SHP77 (cell line): ENCODE results near the gene G6PD.
"Not testable (repeated sequence)": the region's sequence is repeated elsewhere in the genome, so short reads cannot be mapped to it uniquely, and the experiment has no call there.

Experiments
- DNase-seq, 2 experiments: peaks; one replicate each; lab custom pipeline; 2025; lab: John Stamatoyannopoulos, UW

The G6PD gene

DNA sequence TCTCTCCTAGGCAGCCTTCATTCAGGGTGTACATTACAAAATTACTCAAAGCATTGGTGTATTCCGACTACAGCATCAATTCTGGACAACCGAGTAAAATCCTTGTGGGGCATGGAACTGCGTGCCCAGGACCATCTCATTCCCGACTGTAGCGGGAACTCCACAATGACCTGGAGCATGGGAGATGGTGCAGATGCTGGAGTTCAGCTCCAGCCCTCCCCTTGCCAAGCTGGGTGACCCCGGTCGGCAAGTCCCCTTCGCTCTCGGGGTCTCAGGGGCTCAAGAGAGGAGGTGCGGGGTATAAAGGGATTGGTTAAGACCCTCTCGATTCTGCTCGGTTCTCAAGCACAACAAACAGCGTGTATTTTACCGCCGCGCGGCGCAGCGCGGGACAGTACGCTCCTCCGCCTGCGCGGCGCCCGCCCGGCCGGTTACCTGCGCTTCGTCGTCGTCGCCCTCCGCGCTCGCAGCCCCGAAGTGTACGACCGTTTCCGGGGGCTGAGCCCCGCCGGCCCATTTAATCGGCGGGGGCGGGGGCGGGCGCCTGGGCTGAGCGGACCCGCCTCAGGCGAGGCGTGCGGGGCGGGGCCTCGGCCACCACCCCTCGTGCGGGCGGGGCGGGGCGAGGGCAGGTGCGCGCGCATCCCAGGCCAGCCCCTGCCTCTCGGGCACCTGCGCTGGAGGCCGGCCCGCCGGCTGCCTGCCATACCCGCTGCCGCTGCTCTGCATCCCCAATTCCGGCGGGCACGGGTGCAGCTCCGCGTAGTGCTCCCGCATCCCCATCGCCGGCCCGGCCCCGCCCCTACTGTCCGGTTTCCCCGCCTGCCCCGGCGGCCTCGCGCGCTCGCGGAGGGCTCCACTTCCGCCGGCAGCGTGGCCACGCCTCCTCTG lies at the start of gene G6PD:
TSS of gene G6PD (minus strand) at position 493 of the 891 bp plus-strand sequence. CDS start 691 bp downstream, outside the sequence.
- DNase-seq, result peak; percentile 41 to 64

DNA sequence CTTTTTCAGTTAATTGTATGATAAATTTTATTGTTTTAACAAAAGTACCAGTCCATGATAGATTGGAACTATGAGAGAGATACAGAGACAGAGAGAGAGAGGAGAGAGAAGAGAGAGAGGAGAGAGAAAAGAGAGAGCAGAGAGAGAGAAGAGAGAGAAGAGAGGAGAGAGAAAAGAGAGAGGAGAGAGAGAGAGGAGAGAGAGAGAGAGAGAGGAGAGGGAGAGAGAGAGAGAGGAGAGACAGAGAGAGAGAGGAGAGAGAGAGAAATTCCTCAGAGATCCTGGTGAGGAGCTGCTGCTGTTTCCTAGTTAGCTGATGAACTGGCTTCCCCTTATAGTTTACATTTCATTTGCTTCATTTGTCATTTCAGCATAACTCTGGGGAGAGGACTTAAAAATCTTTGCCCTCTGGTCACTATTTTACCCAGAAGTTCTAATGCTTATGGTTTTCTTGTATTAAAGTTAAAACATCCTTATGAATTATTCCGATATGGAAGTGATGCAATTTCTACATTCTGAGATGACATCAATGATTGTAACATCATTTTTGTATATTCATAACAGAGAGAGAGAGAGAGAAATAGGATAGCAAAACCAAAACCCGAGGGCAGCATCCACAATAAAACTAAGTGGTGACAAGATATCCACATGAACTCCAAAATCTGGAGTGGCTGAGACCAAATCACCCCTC lies 49.1 kb upstream of the G6PD start:
- DNase-seq, result no peak

DNA sequence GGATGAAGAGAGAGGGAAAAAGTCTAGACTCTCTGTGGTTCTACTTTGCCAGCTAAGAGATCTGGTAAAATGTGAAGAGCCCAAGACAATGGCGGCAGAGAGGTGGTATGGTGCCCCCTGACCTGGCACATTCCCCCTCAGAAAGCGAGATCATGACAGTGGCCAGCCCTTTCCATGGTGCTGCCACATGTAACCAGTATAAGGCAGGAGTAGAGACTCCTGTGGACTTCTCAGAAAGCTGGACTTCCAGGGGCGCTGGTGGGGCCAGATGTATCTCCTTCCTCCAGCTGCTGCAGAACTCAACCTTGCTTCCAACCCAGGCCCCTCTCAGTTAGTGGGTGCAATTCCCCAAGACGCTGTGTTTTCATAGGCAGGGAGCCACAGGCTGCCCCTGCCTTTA lies 47.8 kb upstream of the G6PD start:
- no peak for DNase-seq

DNA sequence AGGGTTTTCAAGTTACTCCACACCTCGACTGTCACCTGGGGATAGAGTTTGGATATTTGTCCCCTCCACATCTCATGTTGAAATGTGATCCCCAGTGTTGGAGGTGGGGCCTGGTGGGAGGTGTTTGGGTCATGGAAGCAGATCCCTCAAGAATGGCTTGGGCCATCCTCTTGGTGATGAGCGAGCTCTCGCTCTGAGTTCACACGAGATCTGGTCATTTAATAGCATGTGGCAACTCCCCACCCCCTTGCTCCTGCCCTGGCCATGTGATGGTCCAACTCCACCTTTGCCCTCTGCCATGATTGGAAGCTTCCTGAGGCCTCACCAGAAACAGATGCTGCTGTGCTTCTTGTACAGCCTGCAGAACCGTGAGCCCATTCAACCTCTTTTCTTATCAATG lies 46.6 kb upstream of the G6PD start:
- DNase-seq, result no peak

DNA sequence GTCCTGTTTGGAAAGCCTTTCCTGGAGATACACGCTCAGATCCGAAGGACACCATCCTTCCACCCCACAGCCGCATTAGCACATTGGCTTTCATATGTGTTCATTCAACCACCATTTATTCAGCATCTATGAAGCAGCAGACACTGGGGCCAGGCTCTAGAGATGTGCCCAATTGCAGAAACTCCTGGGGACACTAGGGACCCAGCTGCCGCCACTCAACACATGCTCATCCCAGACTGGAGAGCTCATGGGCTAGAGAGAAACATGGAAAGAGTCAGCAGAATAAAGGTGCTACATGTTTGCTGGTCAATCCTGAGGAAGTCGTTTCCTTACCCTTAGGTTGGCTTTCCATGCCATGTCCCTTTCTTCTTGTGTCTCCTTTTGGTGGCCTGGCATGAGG lies 45.9 kb upstream of the G6PD start:
- no peak for DNase-seq

DNA sequence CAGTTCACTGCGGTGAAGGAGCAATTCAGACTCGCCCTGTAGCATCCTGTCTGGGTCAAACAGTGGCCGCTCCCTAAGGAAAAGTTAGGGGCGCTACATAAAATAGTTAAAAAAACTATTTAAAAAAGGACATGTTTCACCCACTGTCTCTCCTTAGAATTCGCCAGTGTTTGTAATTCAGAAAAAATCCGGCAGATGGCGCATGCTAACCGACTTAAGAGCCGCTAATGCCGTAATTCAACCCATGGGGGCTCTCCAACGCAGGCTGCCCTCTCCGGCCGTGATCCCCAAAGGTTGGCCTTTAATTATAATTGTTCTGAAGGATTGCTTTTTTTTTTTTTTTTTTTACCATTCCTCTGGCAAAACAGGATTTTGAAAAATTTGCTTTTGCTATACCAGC lies 43.8 kb upstream of the G6PD start:
- DNase-seq, result not testable (repeated sequence)

DNA sequence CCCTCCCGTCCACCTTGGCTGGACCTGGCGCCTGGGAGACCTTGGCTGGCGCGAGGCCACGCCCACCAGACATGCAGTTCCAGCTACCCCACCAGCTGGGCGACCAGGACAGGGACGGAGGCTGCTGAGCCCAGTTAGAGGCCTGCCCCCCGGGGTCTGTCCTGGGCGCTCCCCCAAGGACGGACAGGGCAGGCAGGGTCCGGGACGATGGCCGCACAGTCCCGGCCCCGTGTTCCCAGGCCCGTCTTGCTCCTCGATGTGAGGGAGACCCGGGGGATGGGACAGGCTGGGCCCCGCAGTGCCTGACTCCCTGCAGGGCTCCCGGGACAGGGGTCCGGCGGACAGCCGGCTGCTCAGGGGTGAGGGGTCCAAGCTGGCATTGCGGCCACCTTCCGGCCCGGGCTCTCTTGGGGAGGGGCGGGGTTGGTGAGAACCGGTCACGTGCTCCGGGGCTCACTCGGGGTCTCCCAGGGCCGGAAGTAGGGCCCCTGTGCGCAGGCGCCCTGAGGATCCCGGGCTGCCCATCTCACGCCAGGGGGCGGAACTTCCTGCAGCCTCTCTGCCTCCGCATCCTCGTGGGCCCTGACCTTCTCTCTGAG lies 38.0 kb upstream of the G6PD start, which contains the start of gene CTAG1A:
TSS of gene CTAG1A (plus strand) at position 549 of the 599 bp plus-strand sequence. CDS start 74 bp downstream, outside the sequence.
- not testable (repeated sequence) for DNase-seq

DNA sequence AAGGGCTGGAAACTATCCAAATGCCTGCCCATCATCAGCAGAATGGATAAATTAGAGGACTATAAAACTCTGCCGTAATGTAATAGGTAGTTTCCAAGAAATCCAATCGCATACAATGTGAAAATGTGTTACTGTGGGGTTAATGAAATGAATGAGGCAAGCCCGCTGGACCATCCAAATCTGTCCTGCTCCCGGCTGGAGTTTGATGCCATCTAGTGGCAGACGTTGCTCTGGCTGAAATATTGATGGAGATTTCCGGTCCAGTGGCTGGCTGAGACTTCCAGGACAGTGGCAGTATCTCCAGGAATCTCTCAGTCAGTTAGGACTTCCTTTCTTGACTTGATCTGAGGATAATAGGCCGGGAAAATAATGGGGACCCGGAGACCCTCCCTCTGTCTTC lies 36.3 kb upstream of the G6PD start:
- DNase-seq, result not testable (repeated sequence)

DNA sequence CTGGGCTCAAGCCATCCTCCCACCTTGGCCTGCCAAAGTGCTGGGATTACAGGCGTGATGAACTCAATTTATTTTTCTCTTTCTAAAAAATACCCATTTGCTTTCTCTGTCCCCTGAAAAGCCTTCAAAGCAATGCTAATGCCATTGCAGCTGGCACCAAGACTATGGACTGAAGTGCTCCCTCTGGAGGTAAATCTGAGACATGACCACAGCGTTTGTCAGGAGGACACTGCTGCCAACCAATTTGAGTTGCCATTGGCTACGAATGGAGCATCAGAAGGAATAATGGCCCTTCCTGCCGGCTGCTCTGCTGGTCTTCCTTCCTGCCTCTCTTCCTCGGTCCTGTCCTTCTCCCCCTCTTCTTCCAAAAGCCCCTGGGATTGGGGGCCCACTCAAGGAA lies 28.4 kb upstream of the G6PD start:
- not testable (repeated sequence) for DNase-seq

DNA sequence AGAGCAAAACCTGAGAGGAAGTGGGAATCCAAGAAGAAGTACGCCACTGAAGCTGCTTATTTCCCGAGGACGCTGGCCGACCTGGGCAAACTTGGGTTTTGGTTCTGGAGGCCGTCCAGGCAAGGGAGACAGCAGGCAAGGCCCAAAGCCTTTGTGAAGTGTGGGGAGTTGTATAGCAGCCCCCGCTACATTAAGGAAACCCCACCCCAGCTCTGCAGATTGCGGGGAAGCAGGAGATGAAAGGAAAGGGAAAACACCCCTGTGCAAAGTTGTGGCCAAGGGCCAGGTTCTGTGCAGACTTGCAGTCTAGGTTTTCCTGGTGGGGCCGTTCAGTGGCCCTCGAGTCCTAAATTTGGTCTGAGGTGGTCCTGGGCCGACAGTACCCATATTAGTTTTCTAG lies 26.4 kb upstream of the G6PD start:
- not testable (repeated sequence) for DNase-seq

DNA sequence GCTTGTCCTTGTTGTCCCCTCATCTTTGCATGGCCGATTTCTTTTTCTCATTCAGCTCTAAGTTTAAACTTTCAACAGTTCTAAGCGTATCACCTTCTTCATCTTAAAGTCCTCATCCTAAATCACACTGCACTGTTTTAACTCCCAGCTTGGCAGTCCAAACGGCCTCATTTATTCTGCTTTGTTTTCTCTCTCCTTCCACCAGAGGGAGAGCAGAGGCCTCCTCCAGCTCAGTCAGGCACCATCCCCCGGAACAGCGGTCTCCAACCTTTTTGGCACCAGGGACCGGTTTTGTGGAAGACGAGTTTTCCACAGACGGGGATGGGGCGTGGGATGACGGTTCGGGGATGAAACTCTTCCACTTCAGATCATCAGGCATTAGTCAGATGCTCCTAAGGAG lies 23.7 kb upstream of the G6PD start:
- not testable (repeated sequence) for DNase-seq

DNA sequence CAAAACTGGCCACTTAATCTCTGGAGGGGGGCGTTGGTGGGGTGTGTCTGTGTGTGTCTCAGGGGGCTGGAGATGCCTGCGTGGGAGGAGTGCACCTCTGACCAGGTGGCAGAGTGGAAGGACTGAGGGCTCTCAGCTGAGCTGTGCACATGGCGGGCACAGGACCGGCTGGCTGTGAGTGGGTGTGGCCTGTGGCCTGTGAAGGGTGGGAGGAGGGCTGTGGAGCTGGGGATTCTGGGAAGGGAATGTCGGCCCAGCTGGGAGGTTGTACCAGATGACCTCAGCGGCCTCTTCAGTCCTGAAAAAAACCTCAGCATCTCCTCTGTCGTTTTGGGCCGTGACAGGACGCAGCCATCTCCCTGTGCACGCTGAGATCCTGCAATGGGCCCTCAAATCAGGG lies 15.6 kb upstream of the G6PD start:
- not testable (repeated sequence) for DNase-seq

DNA sequence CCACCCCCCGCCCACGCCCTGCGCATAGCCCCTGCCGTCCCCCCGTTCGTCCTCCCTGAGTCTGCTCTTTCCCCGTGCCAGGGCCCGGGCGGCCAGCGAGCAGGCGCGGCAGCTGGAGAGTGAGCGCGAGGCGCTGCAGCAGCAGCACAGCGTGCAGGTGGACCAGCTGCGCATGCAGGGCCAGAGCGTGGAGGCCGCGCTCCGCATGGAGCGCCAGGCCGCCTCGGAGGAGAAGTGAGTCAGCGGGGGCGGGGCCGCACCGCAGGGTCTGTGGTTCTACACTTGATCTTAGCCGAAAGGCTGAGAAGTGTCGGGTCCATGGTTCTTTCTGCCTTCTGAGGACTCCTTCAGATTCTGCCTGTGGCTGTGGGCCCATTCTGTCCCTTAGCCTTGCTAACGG lies 13.7 kb upstream of the G6PD start:
- not testable (repeated sequence) for DNase-seq

DNA sequence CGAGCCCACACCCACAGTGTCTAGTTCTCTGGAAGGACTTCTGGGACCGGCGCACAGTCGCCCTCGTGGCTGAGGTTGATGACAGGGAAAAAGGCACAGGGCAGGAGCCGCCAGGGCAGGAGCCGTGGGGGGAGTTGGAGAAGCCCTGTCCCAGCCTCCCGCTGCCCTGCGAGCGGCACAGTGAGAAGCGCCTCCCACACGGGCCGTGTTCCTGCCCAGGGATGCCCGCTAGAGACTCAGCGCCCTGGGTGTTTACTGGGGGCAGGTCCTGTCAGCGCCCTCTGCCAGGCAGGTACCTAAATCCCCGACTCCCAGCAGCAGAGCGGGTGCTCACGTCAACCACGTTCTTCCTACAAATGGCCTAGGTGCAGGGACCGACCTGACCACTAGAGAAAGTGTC lies 12.2 kb upstream of the G6PD start:
- not testable (repeated sequence) for DNase-seq

DNA sequence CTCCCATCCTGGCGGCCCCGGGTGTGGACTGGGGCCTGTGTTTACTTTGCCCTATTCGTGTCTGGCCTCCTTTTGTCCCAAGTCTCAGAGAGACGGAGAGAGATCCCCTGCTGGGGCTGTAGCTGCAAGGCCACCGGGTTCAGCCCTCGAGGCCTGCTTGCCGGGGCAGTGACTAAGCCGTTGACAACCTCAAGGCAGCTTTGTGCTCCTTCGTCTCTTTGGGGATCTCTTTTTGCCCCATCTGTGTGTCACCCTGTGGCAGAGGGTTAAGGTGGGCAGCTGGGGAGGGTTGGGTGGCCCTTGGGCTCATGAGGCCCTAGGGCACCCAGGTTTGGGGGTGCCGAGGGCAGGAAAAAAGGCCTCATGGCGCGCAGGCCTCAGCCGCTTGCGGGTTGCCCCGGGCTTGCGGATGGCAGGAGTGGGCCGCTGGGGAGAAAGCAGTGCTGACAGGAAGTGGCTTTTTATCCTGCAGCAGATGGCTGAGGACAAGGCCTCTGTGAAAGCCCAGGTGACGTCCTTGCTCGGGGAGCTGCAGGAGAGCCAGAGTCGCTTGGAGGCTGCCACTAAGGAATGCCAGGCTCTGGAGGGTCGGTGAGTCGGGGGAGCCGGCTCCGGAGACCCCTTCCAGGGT lies 11.5 kb upstream of the G6PD start:
- not testable (repeated sequence) for DNase-seq

DNA sequence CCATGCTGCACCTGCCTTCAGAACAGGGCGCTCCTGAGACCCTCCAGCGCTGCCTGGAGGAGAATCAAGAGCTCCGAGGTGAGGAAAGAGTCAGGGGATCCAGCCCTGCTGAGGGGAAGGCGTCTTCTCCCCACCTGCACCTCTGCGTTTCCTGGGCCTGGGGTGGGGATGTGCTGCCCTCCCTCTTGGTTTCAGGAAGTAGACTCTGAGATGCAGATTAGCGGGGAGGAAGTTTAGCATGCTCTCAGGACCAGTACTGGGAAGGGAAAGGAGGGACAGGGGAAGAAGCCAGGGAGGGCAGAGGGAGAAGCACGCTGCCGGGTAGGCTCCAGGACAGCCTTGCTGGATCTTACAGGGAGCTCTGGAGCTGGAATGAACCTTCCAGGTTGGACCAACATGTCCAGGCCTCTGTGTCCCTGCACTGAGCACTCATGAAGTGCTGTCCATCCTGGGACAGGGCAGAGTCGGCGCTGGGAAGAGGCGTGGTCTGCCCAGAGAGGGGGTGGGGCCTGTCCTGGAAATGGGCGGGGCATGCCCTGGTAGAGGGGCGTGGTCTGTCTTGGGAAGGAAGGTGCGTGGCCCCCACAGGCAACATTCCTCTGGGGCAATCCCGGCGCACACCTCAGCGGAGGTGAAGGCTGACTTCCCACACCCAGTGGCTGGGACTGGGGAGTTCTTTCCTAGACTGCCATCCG lies 5.6 kb upstream of the G6PD start:
- DNase-seq, result not testable (repeated sequence)

DNA sequence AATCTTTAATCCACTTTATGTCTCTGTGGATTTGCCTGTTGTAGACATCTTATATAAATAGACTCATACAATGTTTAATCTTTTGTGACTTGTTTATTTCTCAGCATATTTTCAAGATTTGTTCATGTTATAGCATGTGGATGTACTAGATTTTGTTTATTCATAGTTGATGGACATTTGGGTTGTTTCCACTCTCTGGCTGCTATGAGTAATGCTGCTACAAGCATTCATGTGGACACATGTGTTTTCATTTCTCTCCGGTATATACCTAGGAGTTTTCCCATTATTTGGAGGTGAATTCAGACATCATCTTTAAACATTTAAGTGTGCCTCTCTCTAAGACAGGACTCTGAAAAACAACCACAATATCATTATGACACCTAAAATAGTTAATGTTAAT lies 3.1 kb upstream of the G6PD start:
- DNase-seq, result no peak

DNA sequence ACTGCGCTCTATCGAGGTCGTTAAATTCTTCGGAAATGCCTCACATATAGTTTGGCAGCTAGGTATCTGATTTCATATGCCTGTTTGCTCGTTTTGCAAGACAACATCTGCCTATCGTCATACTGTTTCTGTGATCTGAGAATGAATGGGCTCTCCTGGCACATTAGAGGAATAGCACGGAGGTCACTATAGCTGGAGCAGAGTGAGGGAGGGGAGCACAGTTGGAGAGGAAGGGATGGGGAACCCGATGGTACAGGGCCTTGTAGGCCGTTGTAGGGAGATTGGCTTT lies 1.3 kb upstream of the G6PD start:
- DNase-seq, result no peak

DNA sequence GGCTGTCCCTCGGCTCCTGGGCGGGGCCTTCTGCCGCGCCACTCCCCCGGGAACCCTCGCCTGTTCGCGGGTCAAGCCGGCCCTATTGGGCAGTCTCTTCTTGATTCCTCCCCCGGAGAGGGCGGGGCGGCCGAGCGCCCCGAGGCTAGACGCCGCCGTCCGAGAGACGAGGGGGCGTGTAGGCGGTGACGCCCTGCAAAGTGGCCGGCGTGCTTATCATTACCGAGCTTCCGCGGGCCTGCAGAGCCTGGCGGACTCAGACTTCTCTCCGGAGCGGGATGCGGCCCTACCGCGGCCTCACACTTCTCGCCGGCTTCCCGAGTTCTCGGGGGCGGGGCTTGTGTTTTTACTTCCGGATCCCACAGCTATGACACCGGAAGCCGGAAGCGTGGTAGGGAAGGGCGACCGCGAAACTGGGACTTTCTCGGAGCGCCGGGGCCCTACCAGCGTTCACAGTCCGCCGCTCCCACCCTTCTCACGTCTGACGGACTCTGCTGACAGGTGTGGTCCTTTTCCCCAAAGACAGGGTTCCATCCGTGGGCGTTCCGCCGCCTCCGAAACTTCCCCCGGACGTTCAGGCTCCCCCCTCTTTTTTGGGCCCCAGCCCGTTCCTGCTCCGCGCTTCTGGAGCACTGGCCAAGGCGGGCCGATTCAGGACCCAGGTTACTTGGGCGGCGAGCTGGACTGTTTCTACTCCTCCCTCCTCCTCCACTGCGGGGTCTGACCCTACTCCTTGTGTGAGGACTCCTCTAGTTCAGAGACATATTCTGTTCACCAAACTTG lies 790 bp upstream of the G6PD start, which contains the start of gene IKBKG:
TSS of gene IKBKG (plus strand) at position 376 of the 783 bp plus-strand sequence. CDS start 4,383 bp downstream, outside the sequence.
- DNase-seq, result peak; percentile 74

DNA sequence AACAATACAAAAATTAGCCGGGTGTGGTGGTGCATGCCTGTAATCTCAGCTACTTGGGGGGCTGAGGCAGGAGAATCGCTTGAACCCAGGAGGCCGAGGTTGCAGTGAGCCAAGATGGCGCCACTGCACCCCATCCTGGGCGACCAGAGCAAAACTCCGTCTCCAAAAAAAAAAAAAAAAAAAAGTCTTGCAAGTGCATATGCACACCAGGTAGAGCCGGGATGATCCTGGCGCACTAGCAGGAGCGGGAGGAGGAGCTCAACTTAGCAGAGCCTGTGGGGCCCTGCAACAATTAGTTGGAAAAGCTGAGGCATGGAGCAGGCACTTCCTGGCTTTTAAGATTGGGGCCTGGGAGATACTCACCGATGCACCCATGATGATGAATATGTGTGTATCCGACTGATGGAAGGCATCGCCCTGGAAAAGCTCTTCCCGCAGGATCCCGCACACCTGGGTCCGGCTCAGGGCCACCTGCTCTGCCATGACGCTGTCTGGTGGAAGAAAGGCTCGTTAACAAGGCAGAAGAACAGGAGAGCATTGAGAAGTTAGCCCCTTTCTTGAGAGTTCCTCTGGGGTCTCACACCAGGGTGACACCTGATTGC lies 872 bp downstream of the G6PD start:
- no peak for DNase-seq
